Right forelimb (tissue), 1 donor: Measurements from ENCODE around the gene PRKCE.
"Not testable (repeated sequence)": the region's sequence is repeated elsewhere in the genome, so short reads cannot be mapped to it uniquely, and the experiment has no call there.

Experiments
- DNase-seq: peaks from one replicate; pipeline ENCODE4 v3.0.0-alpha.2; 2018

The PRKCE gene

DNA sequence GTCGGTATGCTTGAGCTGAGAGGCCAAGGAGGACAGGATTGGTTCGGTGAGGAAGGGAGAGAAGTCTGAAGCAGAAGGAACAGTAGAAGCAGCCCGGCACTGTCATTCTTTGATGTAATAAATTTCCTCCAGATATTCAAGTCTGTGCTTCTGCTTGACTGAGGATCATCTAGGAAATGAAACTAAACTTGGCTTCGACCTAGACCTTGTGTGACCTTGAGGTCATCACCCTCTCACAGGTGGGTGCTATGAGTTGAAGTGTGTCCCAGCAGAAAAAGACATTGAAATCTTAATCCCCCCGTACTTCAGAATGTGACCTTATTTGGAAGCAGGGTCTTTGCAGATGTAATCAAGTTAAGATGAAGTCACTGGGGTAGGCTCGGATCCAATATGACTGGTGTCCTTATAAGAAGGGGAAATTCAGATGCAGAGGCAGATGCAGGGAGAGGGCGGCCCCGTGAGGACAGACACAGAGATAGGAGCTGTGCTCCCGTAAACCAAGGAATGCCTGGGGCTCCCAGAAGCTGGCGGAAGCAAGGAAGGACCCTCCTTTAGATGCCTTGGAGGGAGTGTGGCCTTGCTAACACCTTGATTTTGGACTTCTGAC lies 49.0 kb downstream of the PRKCE start:
- no peak for DNase-seq

DNA sequence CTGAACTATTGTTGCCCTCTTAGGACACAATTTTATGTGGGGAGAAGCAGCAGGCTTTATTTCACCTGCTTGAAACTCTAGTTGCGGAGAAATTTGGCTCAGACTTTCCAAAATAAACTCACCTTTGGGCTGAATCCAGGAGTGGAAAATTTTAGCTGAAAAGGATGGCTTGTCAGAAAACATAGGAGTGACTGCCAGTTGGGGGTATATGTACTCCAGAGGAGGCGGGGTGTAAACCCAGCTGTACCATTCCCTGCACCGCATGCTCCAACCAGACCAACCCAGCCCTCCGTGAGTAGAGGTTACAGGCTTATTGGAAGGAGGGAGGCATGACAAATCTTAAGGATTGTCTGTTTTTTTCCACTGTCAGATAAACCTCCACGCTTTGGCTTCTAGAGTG lies 53.8 kb downstream of the PRKCE start:
- no peak for DNase-seq

DNA sequence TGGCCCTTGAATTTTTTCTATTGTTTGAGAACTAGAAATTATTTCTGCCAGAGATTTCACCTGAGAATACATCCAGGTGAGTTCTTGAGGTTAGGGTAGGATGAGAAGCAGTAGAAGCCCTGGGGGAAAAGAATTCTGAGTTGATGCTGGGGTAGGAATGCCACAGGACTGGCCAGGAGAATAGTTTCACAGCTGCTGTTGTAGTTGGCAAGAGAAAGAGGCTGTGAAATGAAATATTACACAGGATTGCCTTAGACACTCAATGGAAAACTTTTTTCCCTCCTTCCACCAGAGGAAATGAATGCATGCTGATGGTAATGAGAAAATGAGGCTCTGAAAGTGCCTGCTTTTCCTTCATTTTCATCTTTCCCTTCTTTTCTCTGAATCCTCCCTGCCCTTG lies 54.6 kb downstream of the PRKCE start:
- DNase-seq: no peak

DNA sequence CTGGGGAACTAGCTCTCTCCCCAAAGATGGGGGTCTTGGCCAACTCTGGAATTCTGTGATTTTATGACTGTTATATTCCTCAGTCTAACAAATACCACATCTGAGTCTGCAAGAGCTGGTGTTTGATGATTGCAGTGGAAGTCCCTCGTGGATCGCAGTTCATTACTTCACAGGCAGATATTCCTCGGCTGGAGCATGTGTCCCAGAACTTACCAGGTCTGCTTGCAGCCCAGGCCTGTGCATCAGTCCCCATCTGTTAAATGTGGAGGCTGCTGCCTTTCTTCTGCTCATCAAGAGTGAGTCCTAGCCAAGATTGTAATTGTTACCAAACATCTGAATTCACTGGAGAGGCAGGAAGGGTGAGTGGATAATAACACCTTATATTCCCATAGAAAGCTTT lies 55.5 kb downstream of the PRKCE start:
- no peak for DNase-seq

DNA sequence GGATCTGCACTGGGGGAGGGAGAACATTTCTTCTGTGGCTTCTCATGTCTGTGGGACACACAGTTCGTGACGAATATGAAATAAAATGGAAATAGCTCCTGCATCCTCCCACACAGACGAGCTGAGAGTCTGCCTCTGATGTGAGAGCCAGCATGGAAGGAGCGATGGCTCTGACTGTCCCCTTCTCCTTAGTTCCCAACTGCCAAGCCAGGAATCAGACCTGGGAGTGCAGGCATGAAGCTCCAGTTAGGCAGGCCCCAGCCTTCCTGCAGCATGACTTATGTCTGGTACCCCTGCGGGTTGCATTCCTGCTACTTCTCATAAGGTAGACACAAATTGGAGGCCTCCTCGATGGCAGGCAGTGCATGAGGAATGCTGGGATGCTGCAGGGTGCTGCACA lies 56.2 kb downstream of the PRKCE start:
- DNase-seq: no peak

DNA sequence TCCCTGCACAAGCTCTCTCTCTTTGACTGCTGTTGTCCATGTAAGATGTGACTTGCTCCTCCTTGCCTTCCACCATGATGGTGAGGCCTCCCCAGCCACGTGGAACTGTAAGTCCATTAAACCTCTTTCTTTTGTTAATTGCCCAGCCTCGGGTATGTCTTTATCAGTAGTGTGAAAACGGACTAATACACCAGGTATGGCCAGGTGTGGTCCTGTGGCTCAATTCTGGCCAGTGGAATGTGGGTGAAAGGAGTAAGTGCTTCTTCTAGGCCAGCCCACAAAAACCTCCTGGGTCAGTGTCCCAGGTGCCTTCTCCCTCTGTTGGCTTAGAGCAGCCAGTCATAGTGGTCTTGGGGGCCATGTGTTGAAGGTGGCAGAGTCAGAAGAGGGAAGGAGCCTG lies 57.0 kb downstream of the PRKCE start:
- no peak for DNase-seq

DNA sequence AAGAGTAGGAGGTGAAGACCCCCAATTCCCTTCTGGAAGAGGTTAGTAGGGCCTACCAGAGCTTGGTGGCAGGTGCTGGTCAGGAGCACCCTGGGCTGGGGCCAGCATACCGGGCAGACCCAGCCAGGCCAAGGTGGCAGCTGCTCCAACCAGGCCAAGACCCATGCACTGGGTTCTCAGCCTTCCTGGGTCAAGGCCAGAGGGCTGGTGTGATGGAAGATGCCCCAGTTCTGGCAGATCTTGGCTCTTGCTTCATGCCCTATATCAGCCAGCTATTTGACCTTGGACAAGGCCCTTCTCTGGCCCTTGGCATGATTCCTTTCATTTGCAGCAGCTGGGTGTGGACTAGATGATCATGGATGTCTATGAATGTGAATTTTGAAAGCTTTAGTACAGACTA lies 57.7 kb downstream of the PRKCE start:
- no peak for DNase-seq

DNA sequence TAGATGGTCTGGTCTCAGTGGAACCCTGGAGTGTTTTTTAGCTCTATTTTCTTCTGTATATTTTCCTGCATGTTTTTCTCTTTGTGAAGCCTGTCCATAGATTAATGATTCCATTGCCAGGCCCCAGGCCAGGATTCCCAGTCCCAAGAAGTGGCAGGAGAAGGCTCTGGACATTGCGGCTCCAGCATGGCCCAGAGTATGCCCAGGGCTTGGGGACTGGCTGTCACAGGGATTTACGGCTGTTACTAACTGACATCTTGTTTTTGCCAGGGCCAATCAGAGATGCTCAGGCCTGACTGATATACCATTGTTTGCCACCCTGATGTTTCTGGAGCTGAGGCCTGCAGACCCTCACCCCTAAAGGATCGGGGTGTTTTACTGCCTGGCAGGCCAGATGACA lies 59.0 kb downstream of the PRKCE start:
- DNase-seq: no peak

DNA sequence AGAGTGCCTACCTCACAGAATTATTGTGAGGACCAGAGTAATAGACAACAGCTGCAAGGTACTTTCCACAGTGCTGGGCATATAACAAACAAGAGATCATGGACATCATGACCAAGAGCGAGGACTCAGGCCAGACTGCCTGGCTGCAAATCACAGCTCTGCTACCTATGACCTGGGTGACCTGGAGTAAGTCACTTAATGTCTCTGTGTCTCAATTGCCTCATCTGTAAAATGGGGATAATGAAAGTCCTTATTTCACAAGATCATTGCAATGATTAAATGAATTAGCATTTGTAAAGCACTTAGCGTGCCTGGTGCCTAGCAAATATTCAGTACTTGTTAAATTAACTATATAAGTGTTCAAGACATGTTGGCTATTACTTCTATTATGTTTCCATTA lies 59.7 kb downstream of the PRKCE start:
- no peak for DNase-seq

DNA sequence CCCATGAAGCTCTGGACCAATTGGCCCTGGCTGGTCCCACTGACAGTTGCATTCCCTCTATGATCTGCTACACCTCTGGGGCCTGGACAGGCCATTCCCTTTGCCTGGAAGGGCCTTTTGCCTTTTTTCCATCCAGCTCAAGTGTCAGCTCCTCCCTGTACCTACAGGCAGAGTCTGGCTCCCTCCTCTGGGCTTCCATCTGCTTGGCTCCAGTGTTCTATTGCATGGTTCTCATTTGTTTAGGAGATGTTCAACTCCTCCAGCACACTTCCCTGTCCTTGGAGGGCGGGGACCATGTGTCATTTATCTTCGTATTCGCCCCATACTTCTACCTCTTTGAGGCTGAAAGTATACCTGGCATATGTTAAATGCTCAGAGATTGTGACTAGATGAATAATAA lies 61.1 kb downstream of the PRKCE start:
- no peak for DNase-seq

DNA sequence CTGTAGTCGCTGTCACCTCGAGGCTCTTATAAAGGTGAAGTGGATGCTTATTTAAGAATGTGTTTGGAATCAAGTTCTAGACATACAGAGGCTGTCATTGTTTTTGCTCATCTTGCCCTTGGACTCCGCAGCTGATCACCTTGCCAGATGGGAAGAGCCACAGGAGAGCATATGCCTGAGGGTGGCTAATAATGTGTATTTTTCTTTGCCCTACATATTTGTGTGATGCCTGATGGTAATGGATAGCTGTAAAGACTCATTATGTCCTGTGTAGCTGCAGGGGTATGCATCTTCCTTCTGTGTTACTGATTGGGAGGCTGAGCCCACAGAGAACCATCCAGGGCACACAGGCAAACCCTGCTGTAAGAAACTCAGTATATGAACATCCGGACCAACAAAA lies 61.7 kb downstream of the PRKCE start:
- DNase-seq: no peak

DNA sequence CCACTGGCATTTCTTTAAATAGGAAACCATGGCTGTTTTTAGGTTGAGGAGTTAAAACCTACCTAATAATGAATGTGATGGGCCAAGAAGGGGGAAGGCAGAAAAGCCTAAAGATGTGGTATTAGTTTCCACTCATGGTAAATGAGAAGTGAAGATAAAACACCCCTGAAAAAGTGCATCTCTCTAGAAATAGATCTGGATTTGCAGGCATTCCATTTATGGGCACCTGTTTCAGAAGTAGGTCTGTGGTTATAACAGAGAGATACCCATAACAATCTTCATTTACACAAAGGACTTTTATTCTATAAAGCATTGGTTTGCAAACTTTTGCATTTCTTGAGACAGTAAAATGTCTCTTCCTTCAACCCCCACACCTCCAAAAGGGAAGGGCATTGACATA lies 62.1 kb downstream of the PRKCE start:
- no peak for DNase-seq

DNA sequence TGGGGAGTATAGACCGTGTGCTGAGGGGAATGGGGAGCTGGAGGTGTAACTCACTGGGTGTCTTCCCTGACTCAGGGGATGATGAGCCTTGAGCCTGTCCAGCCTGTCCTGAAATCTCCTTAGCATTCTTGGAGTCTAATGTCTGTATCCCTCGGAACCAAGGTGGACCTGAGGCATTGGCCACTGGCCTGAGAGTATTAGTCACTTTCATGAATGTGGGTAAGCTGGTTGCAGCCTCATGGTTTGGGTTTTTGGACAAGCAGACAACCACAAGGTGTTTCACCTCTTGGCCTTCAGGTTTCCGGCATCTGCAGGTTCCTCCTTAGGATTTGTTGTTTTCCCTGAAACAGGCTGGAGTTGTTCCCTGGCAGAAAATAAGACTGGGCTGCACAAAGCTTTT lies 63.2 kb downstream of the PRKCE start:
- no peak for DNase-seq

DNA sequence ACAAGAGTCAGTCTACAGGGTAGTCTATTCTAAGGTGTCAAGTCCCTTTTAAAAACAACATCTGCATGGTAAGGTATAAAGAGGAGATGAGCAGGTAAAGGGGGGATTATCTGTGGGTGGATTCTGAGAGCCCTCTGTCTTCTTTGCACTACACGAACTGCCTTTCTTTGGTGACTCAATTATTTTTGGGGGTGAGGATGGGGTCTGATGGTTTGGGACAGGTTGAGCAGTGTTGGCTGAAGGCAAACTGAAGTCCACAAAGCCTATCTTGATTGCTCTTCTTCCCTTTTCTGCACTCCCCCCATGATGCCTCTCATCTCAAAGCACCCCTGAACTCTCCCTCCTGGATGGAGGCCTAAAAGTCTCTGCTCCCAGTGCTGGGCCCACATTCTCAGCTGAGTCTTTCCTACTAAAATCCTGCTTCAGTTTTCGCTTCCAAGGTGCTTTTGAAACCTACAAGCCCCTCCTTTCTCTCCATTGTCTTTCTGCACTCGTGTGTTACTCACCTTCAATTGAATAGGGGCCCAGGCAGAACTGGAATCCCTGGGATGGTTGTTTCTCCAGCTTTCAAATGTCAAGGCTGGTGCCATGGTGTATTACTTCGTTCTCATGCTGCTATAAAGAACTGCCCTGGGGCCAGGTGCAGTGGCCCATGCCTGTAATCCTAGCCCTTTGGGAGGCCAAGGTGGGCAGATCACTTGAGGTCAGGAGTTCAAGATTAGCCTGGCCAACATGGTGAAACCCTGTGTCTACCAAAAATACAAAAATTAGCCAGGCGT lies 64.3 kb downstream of the PRKCE start:
- no peak for DNase-seq

DNA sequence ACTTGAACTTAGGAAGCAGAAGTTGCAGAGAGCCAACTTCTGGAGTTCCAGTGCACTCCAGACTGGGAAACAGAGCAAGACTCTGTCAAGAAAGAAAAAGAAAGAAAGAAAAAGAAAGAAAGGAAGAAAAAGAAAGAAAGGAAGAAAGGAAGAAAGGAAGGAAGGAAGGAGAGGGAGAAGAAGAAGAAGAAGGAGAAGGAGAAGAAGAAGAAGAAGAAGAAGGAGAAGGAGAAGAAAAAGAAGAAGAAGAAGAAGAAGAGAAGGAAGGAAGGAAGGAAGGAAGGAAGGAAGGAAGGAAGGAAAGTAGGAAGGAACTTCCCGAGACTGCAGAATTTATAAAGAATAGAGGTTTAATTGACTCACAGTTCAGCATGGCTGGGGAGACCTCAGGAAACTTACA lies 65.0 kb downstream of the PRKCE start:
- not testable (repeated sequence) for DNase-seq

DNA sequence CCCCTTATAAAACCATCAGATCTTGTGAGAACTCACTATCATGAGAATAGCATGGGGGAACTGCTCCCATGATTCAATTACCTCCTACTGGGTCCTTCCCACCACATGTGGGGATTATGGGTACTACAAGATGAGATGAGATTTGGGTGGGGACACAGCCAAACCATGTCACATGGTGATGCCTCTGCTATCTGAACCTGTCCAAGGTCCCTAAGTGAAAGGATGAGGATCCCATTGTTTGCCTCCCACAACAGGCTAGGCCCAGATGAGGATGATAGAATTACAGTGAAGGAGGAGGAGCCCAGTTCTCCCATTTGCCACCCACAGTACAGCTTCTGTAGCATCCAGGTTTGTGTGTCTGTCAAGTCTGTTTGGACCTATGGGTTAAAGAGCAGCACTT lies 65.4 kb downstream of the PRKCE start:
- no peak for DNase-seq

DNA sequence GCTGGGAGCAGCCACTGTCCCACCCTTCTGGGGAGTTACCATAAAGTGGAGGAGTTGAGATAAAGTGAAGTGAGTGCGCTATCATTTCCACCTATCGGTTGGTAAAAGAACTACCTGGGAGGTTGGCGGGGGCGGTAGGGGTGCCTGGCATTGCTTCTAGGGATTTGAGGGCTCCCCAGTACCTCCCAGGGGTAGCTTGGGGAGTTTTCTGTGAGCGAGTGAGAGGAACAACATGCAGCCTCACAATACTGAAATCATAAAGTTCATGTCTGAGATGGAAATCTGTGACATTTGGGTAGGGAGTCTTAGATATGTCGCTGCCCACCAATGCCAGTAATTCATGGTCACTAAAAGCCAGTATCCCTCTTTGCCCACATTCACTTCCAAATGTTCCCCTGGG lies 68.7 kb downstream of the PRKCE start:
- DNase-seq: no peak

DNA sequence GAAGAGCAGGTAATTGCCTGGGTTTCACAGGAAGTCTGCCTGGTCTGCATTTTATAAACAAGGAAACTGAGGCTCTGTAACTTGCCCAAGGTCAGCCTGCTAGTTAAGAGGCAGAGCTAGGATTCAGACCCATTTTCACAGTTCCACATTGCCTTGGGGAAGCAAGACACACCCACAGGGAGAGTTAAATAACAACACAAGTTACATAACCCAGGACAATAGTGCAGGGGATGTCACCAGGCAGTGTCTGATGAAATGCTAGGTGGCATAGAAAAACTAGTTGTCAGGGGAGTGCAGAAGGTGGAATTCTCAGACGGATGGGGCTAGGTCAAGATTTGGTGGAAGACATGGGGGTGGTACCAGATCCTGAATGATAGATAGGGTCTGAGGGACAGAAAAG lies 69.7 kb downstream of the PRKCE start:
- DNase-seq: no peak

DNA sequence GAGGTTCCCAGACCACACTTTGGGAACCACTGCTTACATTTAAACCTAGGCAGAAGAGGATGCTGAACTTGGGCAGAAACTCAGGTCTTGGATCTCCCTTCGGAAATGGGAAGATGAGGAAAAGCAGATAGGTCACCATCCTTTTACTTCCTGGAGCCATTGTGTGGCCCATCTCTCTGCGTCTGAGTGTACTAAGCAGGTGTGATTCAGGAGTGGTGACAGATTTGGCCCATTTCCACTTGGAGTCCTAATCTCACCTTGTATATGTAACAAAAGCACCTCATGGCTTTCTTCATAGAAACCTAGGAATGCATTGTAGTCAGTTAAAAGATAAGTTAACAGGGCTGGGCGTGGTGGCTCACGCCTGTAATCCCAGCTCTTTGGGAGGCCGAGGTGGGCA lies 71.0 kb downstream of the PRKCE start:
- no peak for DNase-seq

DNA sequence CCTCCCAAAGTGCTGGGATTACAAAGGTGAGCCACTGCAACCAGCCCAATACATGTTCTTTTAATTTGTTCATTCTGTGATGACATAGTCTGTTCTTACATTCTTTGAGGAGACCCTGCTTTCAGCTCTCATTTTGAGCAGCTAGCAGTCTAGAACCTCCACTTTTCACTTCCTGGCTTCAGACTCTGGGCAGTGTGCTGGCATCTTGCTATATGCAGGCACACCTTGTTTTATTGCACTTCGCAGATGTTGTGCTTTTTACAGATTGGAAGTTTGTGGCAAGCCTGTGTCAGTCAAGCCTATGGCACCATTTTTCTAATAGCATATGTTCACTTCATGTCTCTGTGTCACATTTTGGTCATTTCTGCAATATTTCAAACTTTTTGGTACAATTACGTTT lies 72.4 kb downstream of the PRKCE start:
- DNase-seq: no peak

DNA sequence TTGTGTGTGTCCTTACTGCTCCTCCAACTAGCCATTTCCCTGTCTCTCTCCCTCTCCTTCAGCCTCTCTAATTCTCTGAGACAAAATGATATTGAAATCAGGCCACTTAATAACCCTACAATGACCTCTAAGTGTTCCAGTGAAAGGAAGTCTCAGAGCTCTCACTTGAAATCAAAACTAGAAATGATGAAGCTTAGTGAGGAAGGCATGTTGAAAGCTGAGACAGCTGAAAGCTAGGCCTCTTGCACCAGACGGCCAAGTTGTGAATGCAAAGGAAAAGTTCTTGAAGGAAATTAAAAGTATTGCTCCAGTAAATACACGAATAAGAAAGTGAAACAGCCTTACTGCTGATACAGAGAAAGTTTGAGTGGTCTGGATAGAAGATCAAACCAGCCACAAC lies 72.9 kb downstream of the PRKCE start:
- DNase-seq: no peak

DNA sequence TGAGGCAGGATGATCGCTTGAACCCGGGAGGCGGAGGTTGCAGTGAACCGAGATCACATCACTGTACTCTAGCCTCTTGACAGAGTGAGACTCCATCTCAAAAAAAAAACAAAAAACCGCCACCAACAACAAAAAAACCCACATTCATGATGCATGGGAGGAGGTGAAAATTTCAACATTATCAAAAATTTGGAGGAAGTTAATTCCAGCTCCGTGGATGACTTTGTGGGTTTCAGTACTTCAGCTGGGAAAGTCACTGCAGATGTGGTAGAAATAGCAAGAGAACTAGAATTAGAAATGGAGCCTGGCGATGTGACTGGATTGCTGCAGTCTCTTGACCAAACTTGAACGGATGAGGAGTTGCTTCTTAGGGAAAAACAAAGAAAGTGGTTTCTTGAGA lies 74.3 kb downstream of the PRKCE start:
- no peak for DNase-seq

DNA sequence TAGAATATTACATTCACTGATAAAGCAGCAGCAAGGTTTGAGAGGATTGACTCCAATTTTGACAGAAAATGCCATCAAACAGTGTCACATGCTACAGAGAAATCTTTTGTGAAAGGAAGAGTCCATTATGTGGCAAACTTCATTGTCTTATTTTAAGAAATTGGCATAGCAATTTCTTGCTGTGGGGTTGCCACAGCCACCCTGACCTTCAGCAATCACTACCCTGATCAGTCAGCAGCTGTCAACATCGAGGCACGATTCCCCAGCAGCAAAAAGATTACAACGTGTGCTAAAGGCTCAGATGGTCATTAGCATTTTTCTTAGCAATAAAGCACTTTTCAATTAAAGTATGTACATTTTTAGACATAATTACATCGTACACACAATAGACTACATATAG lies 74.7 kb downstream of the PRKCE start:
- DNase-seq: no peak

DNA sequence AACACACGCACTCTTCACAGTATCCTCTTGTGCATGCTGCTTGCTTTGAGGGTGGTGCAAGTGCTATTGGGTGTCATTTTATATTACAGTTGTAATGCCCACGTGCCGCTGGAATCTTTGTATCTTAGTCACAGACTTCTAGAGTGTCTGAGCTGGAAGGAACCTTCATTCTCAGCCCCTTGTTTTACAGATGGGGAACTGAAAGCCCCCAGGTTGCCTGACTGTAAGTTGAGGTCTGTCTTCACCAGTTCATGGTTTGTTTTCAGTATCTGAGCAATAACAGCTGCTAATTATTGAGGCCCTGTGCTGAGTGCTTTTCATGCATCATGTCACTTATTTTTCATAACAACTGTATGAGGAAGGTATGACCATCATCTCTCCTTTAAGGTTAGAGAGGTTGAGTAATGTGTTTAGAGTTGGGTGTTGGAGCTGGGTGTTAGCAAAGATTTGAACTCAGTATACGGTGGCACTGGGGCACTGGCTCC lies 77.0 kb downstream of the PRKCE start:
- DNase-seq: no peak
